NCI-H2107 treated with DMSO at 0.1 percent for 48 hours (cell line): ENCODE data around the gene IMPG2.

ENCODE experiments used
- DNase-seq: peaks from one replicate; lab custom pipeline; 2025; ENCODE audit not compliant: unreplicated experiment; lab: John Stamatoyannopoulos, UW

Gene IMPG2

GRCh38 chr3:101189176-101189575, 131.2 kb downstream of the IMPG2 start:
- DNase-seq: no peak

- DNase-seq: no peak
Observed at GRCh38 chr3:101185341-101185740, 135.0 kb downstream of the IMPG2 start.

GRCh38 chr3:101184111-101184510, 136.3 kb downstream of the IMPG2 start:
- no peak for DNase-seq

- no peak for DNase-seq
Observed at GRCh38 chr3:101183151-101183550, 137.2 kb downstream of the IMPG2 start.

- DNase-seq: no peak
Observed at GRCh38 chr3:101182734-101183133, 137.6 kb downstream of the IMPG2 start.

- no peak for DNase-seq
Observed at GRCh38 chr3:101181801-101182200, 138.6 kb downstream of the IMPG2 start.

- DNase-seq: no peak
Observed at GRCh38 chr3:101179637-101180036, 140.7 kb downstream of the IMPG2 start.

GRCh38 chr3:101177577-101177976, 142.8 kb downstream of the IMPG2 start:
- no peak for DNase-seq
